Neural progenitor cell (in vitro differentiated cells): ENCODE measurements around the gene ZNF687. TPM values are rescaled to one million over a fixed set of nuclear protein-coding genes. Genes with fewer than 3 reads are reported as not detected.

Source experiments
- DNase-seq: peaks from one replicate; pipeline ENCODE4 v3.0.0-alpha.2; 2016; ENCODE audit warnings: low spot score
- H2AFZ ChIP-seq: fragments of 200-600 bp; sonication (generic); replicated peaks from 2 replicates; pipeline ENCODE4 v1.6.1; 2016; ENCODE audit warnings: antibody characterized with exemption
- H3F3A ChIP-seq: fragments of 200-600 bp; sonication (generic); 2 replicates; pipeline ENCODE4 v1.6.1; 2016; ENCODE audit warnings: antibody characterized with exemption, low read depth
- H3K27ac ChIP-seq: fragments of 200-600 bp; sonication (generic); 2 replicates; pipeline ENCODE4 v1.5.1; 2016; ENCODE audit warnings: mild to moderate bottlenecking
- H3K27me3 ChIP-seq: fragments of 200-600 bp; sonication (generic); 2 replicates; pipeline ENCODE4 v1.6.1; 2016; ENCODE audit warnings: mild to moderate bottlenecking, moderate library complexity
- H3K36me3 ChIP-seq: fragments of 200-600 bp; sonication (generic); 2 replicates; pipeline ENCODE4 v1.5.1; 2016
- H3K4me1 ChIP-seq: fragments of 200-600 bp; sonication (generic); 2 replicates; pipeline ENCODE4 v1.6.1; 2016; ENCODE audit warnings: mixed run types
- H3K4me2 ChIP-seq: fragments of 200-600 bp; sonication (generic); 2 replicates; pipeline ENCODE4 v1.6.1; 2016
- H3K4me3 ChIP-seq: fragments of 200-600 bp; sonication (generic); 2 replicates; pipeline ENCODE4 v1.5.1; 2016
- H3K79me2 ChIP-seq: fragments of 200-600 bp; sonication (generic); 2 replicates; pipeline ENCODE4 v1.6.1; 2016; ENCODE audit warnings: low read depth
- H3K9ac ChIP-seq: fragments of 200-600 bp; sonication (generic); 2 replicates; pipeline ENCODE4 v1.6.1; 2016
- H3K9me3 ChIP-seq: fragments of 200-600 bp; sonication (generic); 2 replicates; pipeline ENCODE4 v1.5.1; 2016; ENCODE audit warnings: low read depth
- H4K20me1 ChIP-seq: fragments of 200-600 bp; sonication (generic); 2 replicates; pipeline ENCODE4 v1.6.1; 2016; ENCODE audit warnings: low read depth
- H3K27ac Mint-ChIP-seq: 3 replicates; pipeline ENCODE4 v1.8.0; 2021; ENCODE audit warnings: mixed read lengths
- H3K27me3 Mint-ChIP-seq: 2 replicates; pipeline ENCODE4 v1.8.0; 2022; ENCODE audit warnings: low read depth, mild to moderate bottlenecking, inconsistent platforms, moderate library complexity, mixed read lengths; ENCODE audit not compliant: insufficient read depth
- H3K36me3 Mint-ChIP-seq: 3 replicates; pipeline ENCODE4 v1.8.0; 2021; ENCODE audit warnings: mixed read lengths
- H3K4me1 Mint-ChIP-seq: 3 replicates; pipeline ENCODE4 v1.8.0; 2021; ENCODE audit warnings: mixed read lengths
- H3K4me3 Mint-ChIP-seq: 3 replicates; pipeline ENCODE4 v1.8.0; 2021; ENCODE audit warnings: mild to moderate bottlenecking, moderate library complexity, mixed read lengths
- H3K9me3 Mint-ChIP-seq: 3 replicates; pipeline ENCODE4 v1.8.0; 2020; ENCODE audit warnings: mixed read lengths
- EZH2 ChIP-seq: fragments of 200-600 bp; sonication (generic); IDR thresholded peaks from 2 replicates; pipeline ENCODE4 v1.6.1; 2017; ENCODE audit warnings: antibody characterized with exemption, mild to moderate bottlenecking, moderate library complexity
- EZH2phosphoT487 ChIP-seq: fragments of 200-600 bp; sonication (generic); IDR thresholded peaks from 2 replicates; pipeline ENCODE4 v1.6.1; 2017; ENCODE audit warnings: antibody characterized with exemption
- total RNA-seq: library from RNA; depleted of rRNA; stranded (reverse); fragments of >200 nt; gene quantifications from 2 replicates; pipeline ENCODE4 v1.2.3, GENCODE V29; 2015; ENCODE audit warnings: low replicate concordance
- TF ChIP-seq, protein P1 (sequence below): fragments of 200-600 bp; sonication (generic); IDR thresholded peaks from 2 replicates; pipeline ENCODE4 v1.5.1; 2017; ENCODE audit warnings: antibody characterized with exemption, mild to moderate bottlenecking

ZNF687 gene
- total RNA-seq, 1 donor from 2014 or later: 20.2 TPM

DNA sequence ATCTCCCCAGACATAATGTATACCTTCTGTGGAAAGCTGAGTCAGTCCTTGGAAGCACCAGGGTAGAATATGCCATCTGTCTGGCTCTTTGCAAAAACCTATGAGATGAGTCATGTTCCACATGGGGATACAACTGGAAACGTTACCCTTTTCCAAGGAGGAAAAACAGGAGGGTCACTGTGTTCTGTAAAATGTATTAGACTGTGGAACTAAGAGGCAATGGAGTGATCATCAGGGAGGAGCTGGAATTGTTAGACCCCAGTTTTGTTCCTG is 43.7 kb upstream of the ZNF687 start:
- Histone ChIP-seq H3K4me3 (no peak overlapping the region), H3K4me1 (no peaks in the 10 kb centered on the region), H2AFZ (no peak overlapping the region), H3K36me3 (peaks cover 16% of the 10 kb centered on the region), H3K27me3 (no peaks in the 10 kb centered on the region), H3F3A (peaks cover 21% of the 10 kb centered on the region), H4K20me1 (peaks cover 7% of the 10 kb centered on the region), H3K9me3 (no peaks in the 10 kb centered on the region), H3K4me2 (no peak overlapping the region), H3K79me2 (no peaks in the 10 kb centered on the region), H3K27ac (no peak overlapping the region), H3K9ac (no peak overlapping the region)
- H3K27me3 Mint-ChIP-seq: peaks cover 4% of the 10 kb centered on the region
- H3K4me1 Mint-ChIP-seq: peaks cover 3% of the 10 kb centered on the region
- peaks cover 45% of the 10 kb centered on the region for H3K36me3 Mint-ChIP-seq
- H3K9me3 Mint-ChIP-seq: no peaks in the 10 kb centered on the region
- H3K27ac Mint-ChIP-seq: no peak overlapping the region
- DNase-seq: no peak
- TF ChIP-seq, protein P1, sequence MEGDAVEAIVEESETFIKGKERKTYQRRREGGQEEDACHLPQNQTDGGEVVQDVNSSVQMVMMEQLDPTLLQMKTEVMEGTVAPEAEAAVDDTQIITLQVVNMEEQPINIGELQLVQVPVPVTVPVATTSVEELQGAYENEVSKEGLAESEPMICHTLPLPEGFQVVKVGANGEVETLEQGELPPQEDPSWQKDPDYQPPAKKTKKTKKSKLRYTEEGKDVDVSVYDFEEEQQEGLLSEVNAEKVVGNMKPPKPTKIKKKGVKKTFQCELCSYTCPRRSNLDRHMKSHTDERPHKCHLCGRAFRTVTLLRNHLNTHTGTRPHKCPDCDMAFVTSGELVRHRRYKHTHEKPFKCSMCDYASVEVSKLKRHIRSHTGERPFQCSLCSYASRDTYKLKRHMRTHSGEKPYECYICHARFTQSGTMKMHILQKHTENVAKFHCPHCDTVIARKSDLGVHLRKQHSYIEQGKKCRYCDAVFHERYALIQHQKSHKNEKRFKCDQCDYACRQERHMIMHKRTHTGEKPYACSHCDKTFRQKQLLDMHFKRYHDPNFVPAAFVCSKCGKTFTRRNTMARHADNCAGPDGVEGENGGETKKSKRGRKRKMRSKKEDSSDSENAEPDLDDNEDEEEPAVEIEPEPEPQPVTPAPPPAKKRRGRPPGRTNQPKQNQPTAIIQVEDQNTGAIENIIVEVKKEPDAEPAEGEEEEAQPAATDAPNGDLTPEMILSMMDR: no peak
- TF ChIP-seq EZH2phosphoT487: no peak
- TF ChIP-seq EZH2: no peak
- no peak overlapping the region for H3K4me3 Mint-ChIP-seq

GRCh38 chr1:151242442-151242841 is 39.7 kb upstream of the ZNF687 start:
- Histone ChIP-seq H4K20me1 (peaks cover 3% of the 10 kb centered on the region), H3K27ac (no peak overlapping the region), H3K4me1 (no peaks in the 10 kb centered on the region), H3K27me3 (no peaks in the 10 kb centered on the region), H3K79me2 (no peaks in the 10 kb centered on the region), H3K4me2 (no peak overlapping the region), H2AFZ (no peak overlapping the region), H3F3A (peaks cover 21% of the 10 kb centered on the region), H3K4me3 (no peak overlapping the region), H3K9ac (no peak overlapping the region), H3K36me3 (peaks cover 14% of the 10 kb centered on the region), H3K9me3 (no peaks in the 10 kb centered on the region)
- H3K9me3 Mint-ChIP-seq: no peaks in the 10 kb centered on the region
- H3K27ac Mint-ChIP-seq: no peak overlapping the region
- no peak for DNase-seq
- TF ChIP-seq, protein P1: no peak
- TF ChIP-seq EZH2phosphoT487 (no peak), EZH2 (no peak)
- H3K36me3 Mint-ChIP-seq: peaks cover 46% of the 10 kb centered on the region
- peaks cover 6% of the 10 kb centered on the region for H3K4me1 Mint-ChIP-seq
- no peak overlapping the region for H3K4me3 Mint-ChIP-seq
- peaks cover 4% of the 10 kb centered on the region for H3K27me3 Mint-ChIP-seq

DNA sequence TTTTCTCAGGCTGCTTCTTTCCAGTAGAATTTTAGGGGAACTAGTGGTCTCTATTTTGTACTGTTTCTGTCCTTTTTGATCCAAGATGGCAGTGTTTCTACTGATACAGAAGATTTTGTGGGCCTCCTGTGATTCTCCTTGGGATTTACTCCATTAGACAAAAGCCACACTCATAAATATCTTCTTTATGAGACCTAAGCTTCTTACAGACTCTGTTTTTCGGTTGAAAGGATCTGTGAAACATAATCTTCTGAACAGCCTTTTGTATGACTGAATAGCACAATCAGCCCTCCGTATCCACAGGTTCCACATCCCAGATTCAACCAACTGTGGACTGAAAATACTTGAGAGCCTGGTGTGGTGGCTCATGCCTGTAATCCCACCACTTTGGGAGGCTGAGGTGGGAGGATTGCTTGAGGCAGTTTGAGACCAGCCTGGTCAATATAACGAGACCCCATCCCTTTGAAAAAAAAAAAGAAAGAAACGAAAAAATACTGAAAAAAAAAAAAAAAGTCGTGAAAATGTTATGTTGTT is 38.3 kb upstream of the ZNF687 start:
- H3K36me3 ChIP-seq: peaks cover 21% of the 10 kb centered on the region
- H3K4me2 ChIP-seq: no peak overlapping the region
- H3K4me1 Mint-ChIP-seq: peaks cover 6% of the 10 kb centered on the region
- no peaks in the 10 kb centered on the region for H3K27me3 ChIP-seq
- H3K27me3 Mint-ChIP-seq: peaks cover 4% of the 10 kb centered on the region
- H3K79me2 ChIP-seq: no peaks in the 10 kb centered on the region
- DNase-seq: peak; percentile 3
- peaks cover 33% of the 10 kb centered on the region for H3F3A ChIP-seq
- H3K9me3 ChIP-seq: no peaks in the 10 kb centered on the region
- H3K4me1 ChIP-seq: no peaks in the 10 kb centered on the region
- H3K4me3 ChIP-seq: no peak overlapping the region
- peaks cover 3% of the 10 kb centered on the region for H4K20me1 ChIP-seq
- H3K9me3 Mint-ChIP-seq: no peaks in the 10 kb centered on the region
- H3K36me3 Mint-ChIP-seq: peaks cover 44% of the 10 kb centered on the region
- no peak overlapping the region for H3K4me3 Mint-ChIP-seq
- no peak overlapping the region for H3K9ac ChIP-seq
- H3K27ac Mint-ChIP-seq: no peak overlapping the region
- H2AFZ ChIP-seq: no peak overlapping the region
- H3K27ac ChIP-seq: peak overlapping the region; percentile 51
- TF ChIP-seq EZH2: no peak
- no peak for TF ChIP-seq EZH2phosphoT487
- TF ChIP-seq, protein P1: no peak
